Activated CD8-positive, alpha-beta memory T cell treated with anti-CD3 and anti-CD28 coated beads, Interleukin-2, amount 50 U/mL, for 1 hour (primary cell): Measurements from ENCODE around the gene FRMD5.
A peak's percentile ranks its signal among the peaks of the same experiment; 100 is the strongest.

Experiments
- DNase-seq: peaks from one replicate; pipeline ENCODE4 v3.0.0-alpha.2; 2020; ENCODE audit errors: extremely low read depth

Gene FRMD5

DNA sequence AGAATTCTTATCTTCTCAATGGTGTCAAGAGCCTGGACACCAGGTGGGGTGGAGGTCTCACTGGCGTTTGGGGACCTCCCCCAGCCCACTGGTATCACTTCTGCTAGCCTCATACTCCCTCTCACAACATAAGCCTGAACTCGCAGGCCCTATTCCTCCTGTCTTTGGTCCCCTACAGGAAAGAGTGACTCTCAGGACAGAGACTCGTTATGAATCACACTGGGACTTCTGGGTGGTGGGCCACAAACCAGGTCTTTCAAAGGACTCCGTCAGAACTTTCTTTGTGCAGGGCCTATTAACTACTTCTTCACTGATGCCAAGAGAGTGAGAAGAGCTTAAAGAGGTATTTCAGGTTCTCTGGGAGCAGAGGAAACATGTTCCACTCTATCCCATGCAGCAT lies 267.9 kb downstream of the FRMD5 start:
- DNase-seq = no peak

GRCh38 chr15:43923553-43923952 lies 271.5 kb downstream of the FRMD5 start:
- DNase-seq = no peak

DNA sequence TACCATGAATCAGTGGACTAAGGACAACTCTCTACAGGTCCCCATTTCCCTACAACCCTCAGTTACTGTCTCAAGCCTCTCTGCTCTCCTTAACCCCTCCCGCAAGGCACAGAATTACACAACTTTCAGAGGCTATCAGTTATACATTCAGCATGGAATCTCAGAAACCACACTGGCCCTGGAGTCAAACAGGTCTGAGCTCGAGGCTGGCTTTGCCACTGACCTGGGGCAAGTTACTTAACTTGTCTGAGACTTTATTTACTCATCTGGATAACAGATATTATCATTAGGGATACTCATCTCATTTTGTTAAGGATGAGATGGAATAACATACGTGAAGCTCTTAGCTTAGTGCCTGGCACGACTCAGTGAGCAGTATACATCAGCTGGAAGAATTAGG lies 273.1 kb downstream of the FRMD5 start:
- no peak for DNase-seq

- no peak for DNase-seq
Observed at GRCh38 chr15:43920815-43921214, 274.3 kb downstream of the FRMD5 start.

GRCh38 chr15:43920254-43920600 lies 274.8 kb downstream of the FRMD5 start:
- DNase-seq = no peak

GRCh38 chr15:43919540-43920253 lies 275.4 kb downstream of the FRMD5 start:
- no peak for DNase-seq

- DNase-seq = no peak
Observed at GRCh38 chr15:43918717-43919116, 276.4 kb downstream of the FRMD5 start.

DNA sequence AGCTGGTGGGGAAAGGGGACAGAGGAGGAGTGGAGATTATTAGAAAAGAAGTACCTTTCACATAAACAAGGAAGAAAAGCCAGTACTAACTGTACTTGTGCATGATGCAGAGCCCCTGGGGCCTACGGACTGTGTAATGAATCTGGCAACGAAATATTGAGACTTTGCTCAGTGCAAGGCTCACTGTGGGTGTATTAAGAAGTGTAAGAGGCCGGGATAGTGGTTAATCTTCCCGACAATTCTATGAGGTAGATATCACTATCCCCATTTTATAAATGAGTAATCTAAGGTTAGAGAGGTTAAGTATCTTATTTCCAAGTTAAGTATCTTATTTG lies 278.8 kb downstream of the FRMD5 start:
- DNase-seq = no peak

GRCh38 chr15:43915631-43916325 lies 279.3 kb downstream of the FRMD5 start:
- no peak for DNase-seq

DNA sequence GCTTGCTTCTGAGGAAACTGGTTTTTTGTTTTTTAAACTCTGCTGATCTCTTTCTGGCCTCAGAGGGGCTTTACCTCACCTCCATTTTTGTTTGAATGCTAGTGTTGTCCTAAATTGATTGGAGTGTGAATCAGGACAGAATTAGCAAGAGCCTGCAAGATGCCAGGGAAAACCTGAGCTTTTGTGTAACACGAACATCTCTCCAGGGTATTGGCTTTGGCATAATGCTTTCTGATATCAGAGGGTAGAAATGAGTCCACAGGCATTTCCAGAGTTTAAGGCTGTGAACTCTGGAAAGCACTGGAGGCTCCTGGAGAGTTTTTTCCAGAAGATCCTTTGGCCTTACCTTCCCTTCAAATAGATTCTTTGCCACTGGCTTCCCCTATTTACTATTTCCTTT lies 281.1 kb downstream of the FRMD5 start:
- DNase-seq = no peak

GRCh38 chr15:43913026-43913780 lies 281.9 kb downstream of the FRMD5 start:
- no peak for DNase-seq

DNA sequence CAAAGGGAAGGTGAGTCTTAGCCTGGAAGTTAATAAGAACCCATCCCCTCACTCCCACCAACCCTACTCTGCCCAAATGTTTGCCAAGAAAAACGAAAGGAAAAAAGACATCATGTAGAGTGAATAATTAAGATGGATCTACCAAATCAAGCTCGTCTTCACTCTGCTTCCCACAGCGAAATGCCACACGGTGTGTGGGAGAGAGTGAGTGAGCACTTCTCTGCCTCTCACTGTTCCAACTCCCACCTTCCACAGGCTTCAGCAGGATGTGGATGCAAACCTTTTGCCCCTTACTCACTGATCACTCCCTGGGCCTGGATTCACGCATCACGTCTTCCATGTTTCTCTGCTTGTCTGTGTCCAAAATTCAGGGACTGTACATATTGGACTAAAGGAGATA lies 282.9 kb downstream of the FRMD5 start:
- DNase-seq = no peak

DNA sequence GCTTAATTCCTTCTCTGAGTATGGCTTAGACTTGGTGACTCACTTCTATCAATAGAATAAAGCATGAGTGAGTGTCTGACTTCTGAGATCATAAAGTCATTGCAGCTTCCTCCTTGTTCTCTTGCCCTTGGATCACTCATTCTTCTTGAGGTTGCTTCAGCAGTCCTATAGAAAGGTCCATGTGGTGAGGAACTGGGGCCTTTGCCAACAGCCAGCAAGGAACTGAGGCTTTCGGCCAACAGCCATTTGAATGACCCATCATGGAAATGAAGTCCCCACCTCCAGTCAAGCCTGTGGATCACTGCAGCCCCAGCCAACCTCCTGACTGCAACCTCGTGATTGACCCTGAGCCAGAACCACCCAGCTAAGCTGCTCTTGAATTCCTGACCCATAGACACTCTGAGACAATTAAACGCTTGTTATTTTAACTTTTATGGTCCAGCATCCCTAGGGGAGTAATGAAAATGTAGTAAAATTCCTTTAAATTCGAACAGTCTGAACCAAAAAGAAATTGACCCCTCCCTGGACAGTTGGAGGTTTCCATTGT lies 283.8 kb downstream of the FRMD5 start:
- no peak for DNase-seq

GRCh38 chr15:43908516-43909050 lies 286.5 kb downstream of the FRMD5 start:
- no peak for DNase-seq

GRCh38 chr15:43905755-43906154 lies 289.3 kb downstream of the FRMD5 start:
- no peak for DNase-seq

DNA sequence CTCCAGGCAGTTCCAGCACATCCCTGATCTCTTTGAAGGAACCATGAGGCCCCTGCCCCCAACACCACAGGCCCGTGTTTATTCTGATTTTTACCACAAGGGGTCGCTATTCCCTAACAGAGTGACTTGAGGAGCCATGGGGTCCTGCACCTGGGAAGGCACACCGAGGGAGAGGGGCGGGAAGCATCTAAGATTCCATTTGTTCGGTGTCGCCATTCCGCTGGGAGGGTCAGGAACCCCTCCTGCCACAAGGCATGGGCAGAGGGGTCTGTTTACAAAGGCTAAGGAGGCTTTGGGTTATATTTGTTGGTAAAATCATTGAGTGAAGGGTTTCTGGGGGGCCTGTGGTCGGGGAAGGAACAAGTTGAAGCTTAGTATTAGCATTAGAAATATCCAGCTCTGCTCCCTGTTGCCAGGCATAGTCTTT lies 291.2 kb downstream of the FRMD5 start:
- peak; percentile 3 for DNase-seq

- DNase-seq = no peak
Observed at GRCh38 chr15:43901495-43901894, 293.6 kb downstream of the FRMD5 start.

DNA sequence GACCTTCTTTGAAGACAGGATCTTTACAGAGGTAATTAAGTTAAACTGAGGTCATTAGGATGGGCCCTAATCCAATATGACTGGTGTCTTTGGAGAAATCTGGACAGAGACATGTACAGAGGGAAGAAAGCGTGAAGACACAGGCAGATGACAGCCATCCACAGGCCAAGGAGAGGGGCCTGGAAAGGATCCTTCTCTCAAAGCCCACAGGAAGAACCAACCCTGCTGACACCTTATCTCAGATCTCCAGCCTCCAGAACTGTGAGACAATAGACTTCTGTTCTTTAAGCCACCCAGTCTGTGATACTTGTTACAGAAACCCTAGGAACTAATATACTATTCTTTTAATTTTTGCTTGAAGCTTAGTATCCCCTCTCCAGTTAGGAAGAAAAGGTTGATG lies 294.1 kb downstream of the FRMD5 start:
- DNase-seq = no peak

DNA sequence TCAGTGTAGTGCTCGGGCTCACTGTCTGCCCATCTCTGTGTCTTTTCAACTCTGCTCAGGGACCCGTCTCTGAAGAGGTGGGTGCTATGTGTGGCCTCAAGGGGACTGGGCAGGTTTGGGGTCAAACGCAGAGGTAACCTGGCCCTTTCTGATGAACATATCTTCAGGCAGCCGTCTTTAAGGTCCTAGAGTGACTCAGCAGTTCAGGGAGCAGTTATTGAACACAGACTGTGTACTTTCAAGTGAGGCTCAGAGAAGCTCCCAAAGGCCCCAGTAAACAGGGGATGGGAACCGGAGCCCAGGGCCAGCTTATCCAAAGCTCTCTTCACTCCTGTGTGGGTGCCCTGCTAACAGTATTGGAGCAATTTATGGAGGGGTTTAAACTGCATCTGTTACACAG lies 295.1 kb downstream of the FRMD5 start:
- no peak for DNase-seq

- no peak for DNase-seq
Observed at GRCh38 chr15:43898891-43899290, 296.2 kb downstream of the FRMD5 start.

DNA sequence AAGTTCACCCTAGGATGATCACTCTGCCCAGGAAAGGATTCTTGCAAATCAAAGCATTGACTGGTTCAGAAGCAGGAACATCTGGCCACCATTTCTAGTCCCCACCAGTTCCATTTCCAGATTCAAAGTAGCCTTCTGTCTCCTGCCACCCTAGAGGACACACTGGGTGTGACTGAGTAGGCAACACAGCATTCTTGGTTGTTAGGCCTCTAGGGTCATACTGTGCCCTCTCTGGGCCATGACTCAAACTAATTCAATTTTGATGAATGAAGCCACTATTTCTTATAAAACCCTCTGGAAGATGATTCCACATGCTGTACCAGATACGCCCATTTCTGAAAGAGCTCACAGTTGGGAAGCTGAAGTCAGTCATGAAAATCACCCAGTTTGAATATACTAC lies 298.5 kb downstream of the FRMD5 start:
- DNase-seq = no peak

GRCh38 chr15:43895586-43895985 lies 299.5 kb downstream of the FRMD5 start:
- no peak for DNase-seq

DNA sequence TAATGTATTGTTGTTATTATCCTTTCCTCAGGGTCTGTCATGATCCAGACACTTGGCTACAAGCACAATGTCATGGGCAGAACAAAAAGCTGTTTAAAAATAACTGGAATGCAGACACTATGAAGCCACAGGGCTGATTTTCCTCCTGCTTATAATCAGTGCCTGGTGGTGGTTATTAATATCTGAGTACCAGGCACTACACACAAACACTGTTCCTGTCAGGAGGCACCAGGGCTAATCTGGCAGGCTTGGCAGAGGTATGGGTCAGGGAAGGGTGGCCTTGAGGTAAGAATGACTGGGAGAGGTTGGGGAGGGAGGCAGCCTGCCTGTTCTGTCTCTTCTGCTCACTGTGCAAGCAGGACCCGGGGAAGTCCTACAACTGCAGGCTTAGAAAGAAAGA lies 301.1 kb downstream of the FRMD5 start:
- no peak for DNase-seq
